K562 (cell line): Measurements from ENCODE around the gene PTCH2. TPM values are rescaled to one million over a fixed set of nuclear protein-coding genes. Genes with fewer than 3 reads are reported as not detected.

Experiments
- BRD4 ChIP-seq: fragments of 200-600 bp; sonication (generic); IDR thresholded peaks from 2 replicates; pipeline ENCODE4 v1.6.1; 2017; ENCODE audit warnings: inconsistent platforms
- GTF2A2 ChIP-seq: IDR thresholded peaks from 2 replicates; pipeline ENCODE4 v1.6.1; 2016; ENCODE audit warnings: mild to moderate bottlenecking, missing genetic modification characterization, missing compliant biosample characterization
- HOXB6 ChIP-seq: fragments of 250-450 bp; sonication (Bioruptor Pico); IDR thresholded peaks from 2 replicates; pipeline ENCODE4 v1.5.1; 2022; ENCODE audit warnings: mild to moderate bottlenecking, borderline replicate concordance
- MECOM ChIP-seq: fragments of 250-450 bp; sonication (Bioruptor Pico); IDR thresholded peaks from 2 replicates; pipeline ENCODE4 v1.8.0; 2022; ENCODE audit warnings: inconsistent platforms
- MIER1 ChIP-seq: fragments of 450-650 bp; IDR thresholded peaks from 2 replicates; pipeline ENCODE4 v1.6.1; 2016; ENCODE audit warnings: antibody characterized with exemption, mild to moderate bottlenecking, low read depth
- NCOA6 ChIP-seq: fragments of 450-650 bp; IDR thresholded peaks from 2 replicates; pipeline ENCODE4 v1.6.1; 2017; ENCODE audit warnings: mild to moderate bottlenecking
- NR2C1 ChIP-seq, 2 experiments: fragments of 450-650 bp; IDR thresholded peaks; 2 replicates each; pipeline ENCODE4 v1.6.1; 2017; ENCODE audit warnings: mild to moderate bottlenecking in 2 of 2, antibody characterized with exemption in 1 of 2, inconsistent platforms in 1 of 2, missing compliant biosample characterization in 1 of 2, missing genetic modification characterization in 1 of 2
- NUFIP1 ChIP-seq: fragments of 450-650 bp; IDR thresholded peaks from 2 replicates; pipeline ENCODE4 v1.6.1; 2018; ENCODE audit not compliant: partially characterized antibody
- PHF8 ChIP-seq: fragments of 200-600 bp; sonication (generic); IDR thresholded peaks from 2 replicates; pipeline ENCODE4 v1.6.1; 2012; ENCODE audit warnings: mixed run types, mild to moderate bottlenecking, inconsistent platforms, low read length, moderate library complexity, borderline replicate concordance
- PPARD ChIP-seq: fragments of 250-450 bp; sonication (Bioruptor Pico); IDR thresholded peaks from 2 replicates; pipeline ENCODE4 v1.8.0; 2022; ENCODE audit warnings: inconsistent platforms, mild to moderate bottlenecking, moderate library complexity
- RAD51 ChIP-seq: fragments of 450-650 bp; IDR thresholded peaks from 2 replicates; pipeline ENCODE4 v1.7.1; 2016; ENCODE audit warnings: low read depth, mild to moderate bottlenecking, borderline replicate concordance
- SLC30A9 ChIP-seq: fragments of 250-450 bp; sonication (Bioruptor Pico); IDR thresholded peaks from 2 replicates; pipeline ENCODE4 v1.8.0; 2022; ENCODE audit warnings: mild to moderate bottlenecking, moderate library complexity
- UBTF ChIP-seq, 2 experiments: IDR thresholded peaks; 2 replicates each; pipeline ENCODE4 v1.6.1; 2012; ENCODE audit warnings: improper control_type of control experiment in 2 of 2, low read depth in 2 of 2, low read length in 2 of 2, borderline replicate concordance in 1 of 2
- ZC3H4 ChIP-seq: sonication (generic); formaldehyde crosslinking; IDR thresholded peaks from 2 replicates; pipeline ENCODE4 v1.9.0; 2021; ENCODE audit warnings: missing genetic modification reagents, borderline replicate concordance
- ZNF121 ChIP-seq: sonication (generic); formaldehyde crosslinking; conservative IDR thresholded peaks from 2 replicates; pipeline ENCODE4 v1.8.0; 2022; ENCODE audit warnings: missing genetic modification reagents
- ZNF217 ChIP-seq: sonication (generic); formaldehyde crosslinking; IDR thresholded peaks from 2 replicates; pipeline ENCODE4 v1.8.0; 2022; ENCODE audit warnings: mild to moderate bottlenecking, missing genetic modification reagents
- polyA plus RNA-seq, 8 experiments: library from polyadenylated mRNA; depleted of rRNA in 4 of 8; stranded (reverse) in 5 of 8; unstranded in 3 of 8; fragments of >200 nt; fragmentation: Nextera tagmentation in 2 of 8; fragmentation: Illumina TruSeq in 1 of 8; extraction: Ambion mirVana in 2 of 8; extraction: Trizol in 1 of 8; gene quantifications; 2 replicates each; pipeline versions ENCODE4 v1.2.1 to v1.2.3, GENCODE V29; 2011 to 2014; ENCODE audit warnings: inconsistent platforms in 1 of 8, missing spikeins in 1 of 8
- total RNA-seq, 7 experiments: library from RNA; depleted of rRNA in 6 of 7; stranded (reverse); fragments of >200 nt in 6 of 7; fragmentation: Illumina TruSeq in 2 of 7; extraction: Trizol in 2 of 7; gene quantifications; 2 replicates each; pipeline versions ENCODE4 v1.2.1 to v1.2.3, GENCODE V29; 2011 to 2021; ENCODE audit warnings: low replicate concordance in 1 of 7
- TF ChIP-seq, protein P1 (sequence below): fragments of 450-650 bp; conservative IDR thresholded peaks from 2 replicates; pipeline ENCODE4 v1.6.1; 2016; ENCODE audit warnings: missing genetic modification characterization, low read depth, mild to moderate bottlenecking, missing compliant biosample characterization, moderate library complexity
- TF ChIP-seq, protein P2 (sequence below): fragments of 450-650 bp; formaldehyde crosslinking; IDR thresholded peaks from 2 replicates; pipeline ENCODE4 v1.4.0; 2020; ENCODE audit warnings: mild to moderate bottlenecking, mixed read lengths

The PTCH2 gene
- total and polyA plus RNA-seq, 9 of the 15 experiments (the other 6 are each of a cell fraction or from before 2014, with no cell fraction given), result 0.15 to 27.3 (median 0.48) TPM; not detected in 1

- TF ChIP-seq ZNF121 (CRISPR knock-in tag), result no peak
- TF ChIP-seq RAD51, result no peak
- TF ChIP-seq, protein P1, sequence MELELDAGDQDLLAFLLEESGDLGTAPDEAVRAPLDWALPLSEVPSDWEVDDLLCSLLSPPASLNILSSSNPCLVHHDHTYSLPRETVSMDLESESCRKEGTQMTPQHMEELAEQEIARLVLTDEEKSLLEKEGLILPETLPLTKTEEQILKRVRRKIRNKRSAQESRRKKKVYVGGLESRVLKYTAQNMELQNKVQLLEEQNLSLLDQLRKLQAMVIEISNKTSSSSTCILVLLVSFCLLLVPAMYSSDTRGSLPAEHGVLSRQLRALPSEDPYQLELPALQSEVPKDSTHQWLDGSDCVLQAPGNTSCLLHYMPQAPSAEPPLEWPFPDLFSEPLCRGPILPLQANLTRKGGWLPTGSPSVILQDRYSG, result peak; percentile 97
- peak; percentile 1; the same call in 1 of the 2 replicates for TF ChIP-seq GTF2A2
- no peak for TF ChIP-seq NCOA6
- no peak; the same call in 1 of the 2 replicates for TF ChIP-seq SLC30A9
- no peak for TF ChIP-seq MECOM (CRISPR knock-in tag)
- peak in 1 of 2 experiments; percentile 11; a peak in 1 of 4 replicates for TF ChIP-seq UBTF (IDR thresholded peaks at IDR 0.05; ENCODE audit: borderline replicate concordance in 1 of 2, low read depth in 2 of 2, low read length in 2 of 2)
- 0 out of 2 replicates have a peak, but pooled peaks have one; percentile 6 for TF ChIP-seq MIER1
- peak; percentile 95 for TF ChIP-seq NUFIP1
- no peak for TF ChIP-seq HOXB6
- TF ChIP-seq PHF8, result peak; percentile 68; the same call in 1 of the 2 replicates
- TF ChIP-seq, protein P2, sequence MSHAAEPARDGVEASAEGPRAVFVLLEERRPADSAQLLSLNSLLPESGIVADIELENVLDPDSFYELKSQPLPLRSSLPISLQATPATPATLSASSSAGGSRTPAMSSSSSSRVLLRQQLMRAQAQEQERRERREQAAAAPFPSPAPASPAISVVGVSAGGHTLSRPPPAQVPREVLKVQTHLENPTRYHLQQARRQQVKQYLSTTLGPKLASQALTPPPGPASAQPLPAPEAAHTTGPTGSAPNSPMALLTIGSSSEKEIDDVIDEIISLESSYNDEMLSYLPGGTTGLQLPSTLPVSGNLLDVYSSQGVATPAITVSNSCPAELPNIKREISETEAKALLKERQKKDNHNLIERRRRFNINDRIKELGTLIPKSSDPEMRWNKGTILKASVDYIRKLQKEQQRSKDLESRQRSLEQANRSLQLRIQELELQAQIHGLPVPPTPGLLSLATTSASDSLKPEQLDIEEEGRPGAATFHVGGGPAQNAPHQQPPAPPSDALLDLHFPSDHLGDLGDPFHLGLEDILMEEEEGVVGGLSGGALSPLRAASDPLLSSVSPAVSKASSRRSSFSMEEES (CRISPR knock-in tag), result peak; percentile 42; the same call in 1 of the 2 replicates
- TF ChIP-seq ZC3H4 (CRISPR knock-in tag), result no peak; the same call in 1 of the 2 replicates
- TF ChIP-seq PPARD (CRISPR knock-in tag), result no peak
- peak; percentile 35; the same call in 1 of the 2 replicates for TF ChIP-seq BRD4
- TF ChIP-seq ZNF217 (CRISPR knock-in tag), result no peak
- TF ChIP-seq NR2C1 (IDR thresholded peaks at IDR 0.05), result no peak
- TF ChIP-seq NR2C1 (tag; IDR thresholded peaks at IDR 0.05), result peak; percentile 54
Measured at GRCh38 chr1:44807364-44808062, 35.5 kb downstream of the PTCH2 start (continued).
